HG03196 (cell line): ENCODE results near the gene RASL12.
"Not testable (repeated sequence)": the region's sequence is repeated elsewhere in the genome, so short reads cannot be mapped to it uniquely, and the experiment has no call there.

Experiments
- ATAC-seq: cut with Tn5 transposase; IDR thresholded peaks from one replicate; pipeline ENCODE4 v1.9.1; 2021; ENCODE audit not compliant: unreplicated experiment

Gene RASL12

GRCh38 chr15:65067645-65068402, at the start of gene RASL12:
RASL12 (minus strand) TSS chr15:65067991; CDS start chr15:65067835, 156 bp downstream.
- no peak for ATAC-seq

- ATAC-seq: no peak
Measured at GRCh38 chr15:65115542-65115941, 47.8 kb upstream of the RASL12 start.

- ATAC-seq: no peak
Measured at GRCh38 chr15:65115086-65115485, 47.3 kb upstream of the RASL12 start, which contains the start of gene UBAP1L. UBAP1L (minus strand) TSS chr15:65115200; CDS start chr15:65106215, 8,985 bp downstream.

- ATAC-seq: no peak
Measured at GRCh38 chr15:65110676-65111292, 43.0 kb upstream of the RASL12 start.

- no peak for ATAC-seq
Measured at GRCh38 chr15:65106011-65106590, 38.3 kb upstream of the RASL12 start.

- no peak for ATAC-seq
Measured at GRCh38 chr15:65105038-65105437, 37.2 kb upstream of the RASL12 start.

GRCh38 chr15:65102912-65103311, 35.1 kb upstream of the RASL12 start:
- no peak for ATAC-seq

GRCh38 chr15:65101891-65102708, 34.3 kb upstream of the RASL12 start:
- ATAC-seq: no peak

GRCh38 chr15:65101411-65101890, 33.7 kb upstream of the RASL12 start:
- ATAC-seq: no peak

GRCh38 chr15:65100442-65100841, 32.7 kb upstream of the RASL12 start:
- no peak for ATAC-seq

GRCh38 chr15:65099801-65100200, 32.0 kb upstream of the RASL12 start:
- ATAC-seq: not testable (repeated sequence)

GRCh38 chr15:65099336-65099735, 31.5 kb upstream of the RASL12 start:
- ATAC-seq: no peak

GRCh38 chr15:65097651-65098263, 30.0 kb upstream of the RASL12 start:
- ATAC-seq: no peak

GRCh38 chr15:65096481-65097385, 28.9 kb upstream of the RASL12 start:
- no peak for ATAC-seq

- ATAC-seq: no peak
Measured at GRCh38 chr15:65095747-65096104, 27.9 kb upstream of the RASL12 start.

GRCh38 chr15:65095011-65095746, 27.4 kb upstream of the RASL12 start:
- no peak for ATAC-seq

GRCh38 chr15:65094294-65094995, 26.7 kb upstream of the RASL12 start:
- ATAC-seq: no peak

- ATAC-seq: not testable (repeated sequence)
Measured at GRCh38 chr15:65093793-65094170, 26.0 kb upstream of the RASL12 start.
